ENCODE results near the gene TEX54. TPM values are rescaled to one million over a fixed set of nuclear protein-coding genes. Genes with fewer than 3 reads are reported as not detected.

The TEX54 gene
- total and polyA plus RNA-seq, 2 of the 13 experiments (the other 11 are each of a cell fraction or from before 2014, with no cell fraction given), result not detected

GRCh38 chr11:62875698-62876478, 43.2 kb upstream of the TEX54 start (continued):
- TF ChIP-seq, protein P1, sequence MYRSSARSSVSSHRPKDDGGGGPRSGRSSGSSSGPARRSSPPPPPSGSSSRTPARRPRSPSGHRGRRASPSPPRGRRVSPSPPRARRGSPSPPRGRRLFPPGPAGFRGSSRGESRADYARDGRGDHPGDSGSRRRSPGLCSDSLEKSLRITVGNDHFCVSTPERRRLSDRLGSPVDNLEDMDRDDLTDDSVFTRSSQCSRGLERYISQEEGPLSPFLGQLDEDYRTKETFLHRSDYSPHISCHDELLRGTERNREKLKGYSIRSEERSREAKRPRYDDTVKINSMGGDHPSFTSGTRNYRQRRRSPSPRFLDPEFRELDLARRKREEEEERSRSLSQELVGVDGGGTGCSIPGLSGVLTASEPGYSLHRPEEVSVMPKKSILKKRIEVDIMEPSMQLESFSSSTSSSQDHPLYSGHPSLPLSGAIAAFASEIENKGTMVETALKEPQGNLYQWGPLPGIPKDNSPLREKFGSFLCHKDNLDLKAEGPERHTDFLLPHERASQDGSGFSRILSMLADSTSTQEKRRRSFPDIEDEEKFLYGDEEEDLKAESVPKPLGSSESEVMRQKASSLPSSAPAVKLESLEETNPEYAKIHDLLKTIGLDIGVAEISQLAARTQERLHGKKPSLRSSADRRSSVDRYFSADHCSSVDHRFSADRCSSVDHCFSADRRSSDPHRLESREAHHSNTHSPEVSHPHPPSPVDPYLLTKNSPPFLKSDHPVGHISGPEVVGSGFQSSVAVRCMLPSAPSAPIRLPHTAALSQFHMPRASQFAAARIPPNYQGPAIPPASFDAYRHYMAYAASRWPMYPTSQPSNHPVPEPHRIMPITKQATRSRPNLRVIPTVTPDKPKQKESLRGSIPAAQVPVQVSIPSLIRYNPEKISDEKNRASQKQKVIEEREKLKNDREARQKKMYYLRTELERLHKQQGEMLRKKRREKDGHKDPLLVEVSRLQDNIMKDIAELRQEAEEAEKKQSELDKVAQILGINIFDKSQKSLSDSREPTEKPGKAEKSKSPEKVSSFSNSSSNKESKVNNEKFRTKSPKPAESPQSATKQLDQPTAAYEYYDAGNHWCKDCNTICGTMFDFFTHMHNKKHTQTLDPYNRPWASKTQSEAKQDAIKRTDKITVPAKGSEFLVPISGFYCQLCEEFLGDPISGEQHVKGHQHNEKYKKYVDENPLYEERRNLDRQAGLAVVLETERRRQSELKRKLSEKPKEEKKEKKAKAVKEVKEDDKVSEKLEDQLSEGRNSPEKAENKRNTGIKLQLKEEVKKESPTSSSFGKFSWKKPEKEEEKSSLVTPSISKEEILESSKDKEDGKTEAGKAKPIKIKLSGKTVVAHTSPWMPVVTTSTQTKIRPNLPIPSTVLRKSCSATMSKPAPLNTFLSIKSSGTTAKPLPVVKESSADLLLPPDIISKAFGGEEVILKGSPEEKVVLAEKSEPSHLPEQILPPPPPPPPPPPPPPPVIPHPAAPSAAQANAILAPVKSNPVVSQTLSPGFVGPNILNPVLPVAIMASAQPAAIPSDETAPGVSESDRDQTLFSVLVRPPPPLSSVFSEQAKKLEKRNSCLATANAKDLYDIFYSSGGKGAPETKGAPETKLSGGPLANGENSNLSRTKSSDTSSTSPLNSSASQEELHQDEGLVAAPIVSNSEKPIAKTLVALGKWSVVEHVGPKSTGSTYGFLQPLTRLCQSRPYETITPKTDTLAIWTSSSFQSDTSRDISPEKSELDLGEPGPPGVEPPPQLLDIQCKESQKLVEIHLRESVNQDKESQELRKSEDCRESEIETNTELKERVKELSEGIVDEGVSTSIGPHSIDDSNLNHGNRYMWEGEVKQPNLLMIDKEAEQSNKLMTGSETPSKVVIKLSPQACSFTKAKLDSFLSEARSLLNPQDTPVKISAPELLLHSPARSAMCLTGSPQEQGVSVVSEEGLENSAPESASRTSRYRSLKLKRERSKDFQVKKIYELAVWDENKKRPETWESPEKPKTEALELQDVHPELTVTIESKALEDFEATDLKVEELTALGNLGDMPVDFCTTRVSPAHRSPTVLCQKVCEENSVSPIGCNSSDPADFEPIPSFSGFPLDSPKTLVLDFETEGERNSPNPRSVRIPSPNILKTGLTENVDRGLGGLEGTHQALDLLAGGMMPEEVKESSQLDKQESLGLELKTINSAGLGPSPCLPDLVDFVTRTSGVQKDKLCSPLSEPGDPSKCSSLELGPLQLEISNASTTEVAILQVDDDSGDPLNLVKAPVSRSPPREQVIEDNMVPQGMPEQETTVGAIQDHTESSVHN (CRISPR knock-in tag; IDR thresholded peaks at IDR 0.05), result no peak
- 0 out of 2 replicates have a peak, but pooled peaks have one; percentile 12 for TF ChIP-seq SALL1 (CRISPR knock-in tag; IDR thresholded peaks at IDR 0.05)
- no peak for TF ChIP-seq ZNF431 (CRISPR knock-in tag; IDR thresholded peaks at IDR 0.05; ENCODE audit: borderline replicate concordance, low read depth)
- TF ChIP-seq FOXA1 (IDR thresholded peaks at IDR 0.05), result no peak
- TF ChIP-seq FOXA1 (CRISPR knock-in tag; IDR thresholded peaks at IDR 0.05), result no peak
- TF ChIP-seq TMF1 (CRISPR knock-in tag; IDR thresholded peaks at IDR 0.05; ENCODE audit: low read depth), result no peak
- no peak for TF ChIP-seq ZNF362 (CRISPR knock-in tag; IDR thresholded peaks at IDR 0.05; ENCODE audit: borderline replicate concordance)
- TF ChIP-seq CBX5 (CRISPR knock-in tag; IDR thresholded peaks at IDR 0.05; ENCODE audit: borderline replicate concordance), result no peak
- no peak for TF ChIP-seq TAF15 (IDR thresholded peaks at IDR 0.05; ENCODE audit: low read depth, low read length, poor library complexity, severe bottlenecking)
- TF ChIP-seq BRD4 (CRISPR knock-in tag; IDR thresholded peaks at IDR 0.05), result no peak
- no peak for TF ChIP-seq ZSCAN20 (CRISPR knock-in tag; IDR thresholded peaks at IDR 0.05; ENCODE audit: borderline replicate concordance)
- no peak for TF ChIP-seq ZFYVE20 (CRISPR knock-in tag; IDR thresholded peaks at IDR 0.05; ENCODE audit: borderline replicate concordance, low read depth)
- TF ChIP-seq KAT7 (CRISPR knock-in tag; IDR thresholded peaks at IDR 0.05; ENCODE audit: borderline replicate concordance), result no peak
- peak; percentile 36; the same call in 1 of the 2 replicates for TF ChIP-seq ZBTB33 (CRISPR knock-in tag; IDR thresholded peaks at IDR 0.05)
- TF ChIP-seq ZNF430 (CRISPR knock-in tag; IDR thresholded peaks at IDR 0.05), result no peak
- no peak for TF ChIP-seq ZNF230 (CRISPR knock-in tag; IDR thresholded peaks at IDR 0.05)
- no peak for TF ChIP-seq ATF7 (IDR thresholded peaks at IDR 0.05)
- no peak for TF ChIP-seq ATF7 (CRISPR knock-in tag; IDR thresholded peaks at IDR 0.05)
